Thyroid gland (tissue), 4 donors: ENCODE results near the gene CFDP1.

Experiments
- CTCF ChIP-seq, 6 experiments: fragments of 200-600 bp in 3 of 6; fragments of 450-650 bp in 3 of 6; sonication (generic) in 3 of 6; IDR thresholded peaks; one replicate each; pipeline ENCODE4 v1.5.1; 2016 to 2019; ENCODE audit warnings: antibody characterized with exemption in 6 of 6, mild to moderate bottlenecking in 2 of 6, inconsistent platforms in 1 of 6, moderate library complexity in 1 of 6
- POLR2A ChIP-seq, 2 donors: fragments of 450-650 bp; IDR thresholded peaks; one replicate each; pipeline ENCODE4 v1.6.1; 2017; ENCODE audit warnings: antibody characterized with exemption in 2 of 2, mild to moderate bottlenecking in 2 of 2, moderate library complexity in 1 of 2

GRCh38 chr16:75389096-75389690, 44.1 kb downstream of the CFDP1 start:
- no peak for TF ChIP-seq POLR2A (IDR thresholded peaks at IDR 0.05)
- no peak for TF ChIP-seq CTCF (IDR thresholded peaks at IDR 0.05)
